ENCODE data around the gene DEAF1. TPM values are rescaled to one million over a fixed set of nuclear protein-coding genes. Genes with fewer than 3 reads are reported as not detected.

DEAF1 gene
- total and polyA plus RNA-seq, 8 donors: 12.3 to 111 (median 37.0) TPM

DNA sequence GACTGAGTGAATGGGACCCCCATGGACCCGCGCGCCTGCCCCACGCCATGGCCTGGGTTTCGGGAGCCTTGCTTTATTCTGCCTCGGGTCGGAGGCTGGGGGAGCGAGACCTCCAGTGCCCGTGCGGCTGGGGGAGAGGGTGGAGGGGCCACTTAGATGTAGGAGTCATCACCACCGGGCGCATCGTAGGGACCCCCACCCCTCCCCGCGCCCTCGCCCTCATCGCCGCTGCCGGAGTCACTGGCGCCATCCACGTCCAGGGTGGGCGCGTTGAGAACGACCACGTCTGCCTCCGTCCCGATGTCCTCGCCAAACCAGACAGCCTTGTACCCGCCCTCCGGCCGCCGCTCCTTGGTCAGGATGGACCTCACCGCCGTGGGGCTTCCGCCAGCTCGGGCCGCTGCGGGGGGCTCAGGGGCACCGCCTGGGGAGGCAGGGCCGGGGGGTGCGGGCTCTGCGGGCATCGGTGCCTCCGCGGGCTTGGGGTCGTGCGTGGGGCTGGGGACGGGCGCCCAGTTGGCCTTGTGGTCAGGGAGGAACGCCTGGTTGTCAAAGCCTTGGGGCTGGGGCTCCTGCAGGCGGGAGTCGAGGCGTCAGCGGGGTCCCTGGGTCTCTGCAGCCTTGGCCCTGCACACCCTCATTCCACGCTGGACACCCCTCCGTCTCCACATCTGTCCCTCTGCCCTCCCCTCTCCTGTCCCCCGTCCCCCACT, 77.7 kb downstream of the DEAF1 start:
- 92 to 95% (median 94%) methylated on average over 34 to 57 of the region's 57 CpGs for WGBS, 5 donors
- Histone ChIP-seq H3K4me1 (peaks cover 34 to 51% (median 40%) of the 10 kb centered on the region in 4 donors), H3K27ac (no peak overlapping the region), H3K4me3 (no peak overlapping the region), H3K9me3 (no peaks in the 10 kb centered on the region), H3K36me3 (peaks cover 14 to 39% (median 34%) of the 10 kb centered on the region in 4 donors), H3K27me3 (no peaks in the 10 kb centered on the region)
- no peak for TF ChIP-seq EP300 (IDR thresholded peaks at IDR 0.05)
- no peak for TF ChIP-seq POLR2A (IDR thresholded peaks at IDR 0.05)
- TF ChIP-seq, protein P1, sequence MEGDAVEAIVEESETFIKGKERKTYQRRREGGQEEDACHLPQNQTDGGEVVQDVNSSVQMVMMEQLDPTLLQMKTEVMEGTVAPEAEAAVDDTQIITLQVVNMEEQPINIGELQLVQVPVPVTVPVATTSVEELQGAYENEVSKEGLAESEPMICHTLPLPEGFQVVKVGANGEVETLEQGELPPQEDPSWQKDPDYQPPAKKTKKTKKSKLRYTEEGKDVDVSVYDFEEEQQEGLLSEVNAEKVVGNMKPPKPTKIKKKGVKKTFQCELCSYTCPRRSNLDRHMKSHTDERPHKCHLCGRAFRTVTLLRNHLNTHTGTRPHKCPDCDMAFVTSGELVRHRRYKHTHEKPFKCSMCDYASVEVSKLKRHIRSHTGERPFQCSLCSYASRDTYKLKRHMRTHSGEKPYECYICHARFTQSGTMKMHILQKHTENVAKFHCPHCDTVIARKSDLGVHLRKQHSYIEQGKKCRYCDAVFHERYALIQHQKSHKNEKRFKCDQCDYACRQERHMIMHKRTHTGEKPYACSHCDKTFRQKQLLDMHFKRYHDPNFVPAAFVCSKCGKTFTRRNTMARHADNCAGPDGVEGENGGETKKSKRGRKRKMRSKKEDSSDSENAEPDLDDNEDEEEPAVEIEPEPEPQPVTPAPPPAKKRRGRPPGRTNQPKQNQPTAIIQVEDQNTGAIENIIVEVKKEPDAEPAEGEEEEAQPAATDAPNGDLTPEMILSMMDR (IDR thresholded peaks at IDR 0.05): no peak
- TF ChIP-seq POLR2AphosphoS5 (IDR thresholded peaks at IDR 0.05): no peak
- intact Hi-C loops (cut with DNase I; ENCODE audit: low total_unique reads): no loop called here
- DNase-seq: peak in 1 of 2 donors; percentile 34

DNA sequence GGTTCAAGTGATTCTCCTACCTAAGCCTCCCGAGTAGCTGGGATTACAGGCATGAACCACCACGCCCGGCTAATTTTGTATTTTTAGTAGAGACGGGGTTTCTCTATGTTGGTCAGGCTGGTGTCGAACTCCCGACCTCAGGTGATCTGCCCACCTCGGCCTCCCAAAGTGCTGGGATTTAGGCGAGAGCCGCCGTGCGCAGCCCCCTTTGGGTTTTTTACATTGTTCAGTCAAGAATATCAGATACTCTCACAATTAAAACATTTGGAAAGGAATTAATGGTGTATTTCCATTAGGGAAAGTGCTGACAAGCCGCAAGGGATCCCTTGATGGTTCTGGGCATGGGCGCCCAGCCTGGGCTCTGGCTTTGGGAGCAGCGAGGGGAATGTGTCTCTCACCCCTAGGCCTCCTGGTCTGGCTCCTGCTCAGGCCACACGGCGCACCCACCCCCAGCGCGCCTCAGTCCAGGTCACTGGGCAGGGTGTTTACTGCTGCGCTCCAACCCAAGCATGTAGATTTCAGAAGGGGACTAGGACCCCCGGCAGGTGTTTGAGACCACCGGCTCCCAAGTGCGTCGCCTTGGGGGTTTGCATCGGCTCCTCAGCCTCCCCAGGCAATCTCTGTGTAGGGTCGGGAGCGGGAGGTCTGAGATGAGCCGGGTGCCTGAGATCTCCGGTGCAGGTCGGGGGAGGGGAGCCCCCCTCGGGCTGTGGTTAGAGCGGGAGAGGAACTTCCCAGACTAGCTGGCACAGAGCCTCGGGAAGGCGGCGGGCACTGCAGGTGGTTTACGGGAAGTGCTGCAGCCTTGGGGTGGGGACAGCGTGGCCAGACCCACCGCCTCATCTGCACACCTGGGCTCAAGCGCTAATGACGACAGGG, 78.5 kb downstream of the DEAF1 start:
- intact Hi-C loops (cut with DNase I; ENCODE audit: low total_unique reads): no loop called here
- DNase-seq: peak in 1 of 2 donors; percentile 16
- Histone ChIP-seq H3K9me3 (no peaks in the 10 kb centered on the region), H3K36me3 (peaks cover 22 to 46% (median 38%) of the 10 kb centered on the region in 4 donors), H3K4me3 (peak overlapping the region; percentile 58 to 83 (median 61)), H3K4me1 (peaks cover 36 to 59% (median 47%) of the 10 kb centered on the region in 4 donors), H3K27me3 (no peaks in the 10 kb centered on the region), H3K27ac (peak overlapping the region; percentile 94 to 99 (median 97))
- no peak for TF ChIP-seq POLR2A (IDR thresholded peaks at IDR 0.05)
- TF ChIP-seq POLR2AphosphoS5 (IDR thresholded peaks at IDR 0.05): no peak
- TF ChIP-seq EP300 (IDR thresholded peaks at IDR 0.05): no peak
- TF ChIP-seq, protein P1 (IDR thresholded peaks at IDR 0.05): no peak
- 80 to 86% (median 84%) methylated on average over 37 to 39 of the region's 39 CpGs for whole genome bisulfite sequencing, 5 donors

DNA sequence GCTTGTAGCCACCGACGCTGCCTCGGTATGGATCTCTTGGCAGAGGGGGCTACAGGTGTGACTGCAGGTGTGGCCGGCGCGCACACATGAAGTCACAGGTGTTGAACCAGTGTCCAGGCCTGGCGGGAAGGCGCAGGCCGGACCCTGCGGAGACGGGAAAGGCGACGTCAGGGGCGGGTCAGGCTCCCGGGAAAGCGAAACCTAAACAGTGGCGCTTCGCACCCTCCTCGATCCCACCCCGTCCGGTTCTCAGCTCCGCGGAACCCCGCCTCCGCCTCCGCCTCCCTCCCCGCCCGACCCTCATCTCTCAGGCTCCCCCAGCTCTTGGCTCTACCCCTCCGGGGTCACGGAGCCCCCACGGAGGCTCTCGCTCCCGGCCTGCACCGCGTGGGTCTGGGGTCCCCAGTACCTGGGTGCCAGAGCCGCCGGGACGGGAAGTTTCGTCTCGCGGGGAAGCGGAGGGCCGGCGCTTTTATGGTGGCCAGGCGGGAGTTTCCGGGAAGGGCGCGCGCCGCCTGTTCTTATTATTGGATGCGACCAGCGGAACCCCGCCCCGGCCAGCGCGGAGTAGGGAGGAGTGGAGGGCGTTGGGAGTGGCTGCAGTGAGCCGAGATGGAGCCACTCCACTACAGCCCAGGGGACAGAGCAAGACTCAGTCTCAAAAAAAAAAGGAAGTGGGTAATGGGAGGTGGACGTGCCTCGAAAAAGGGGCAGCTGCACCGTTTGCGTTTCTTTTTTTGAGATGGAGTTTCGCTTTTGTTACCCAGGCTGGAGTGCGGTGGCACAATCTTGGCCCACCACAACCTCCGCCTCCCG, 79.3 kb downstream of the DEAF1 start, which contains the start of gene IRF7:
Gene IRF7 (minus strand): TSS at position 447 of the 816 bp plus-strand sequence. CDS start 586 bp downstream, outside the sequence.
- Histone ChIP-seq H3K27ac (peak within 1 kb of the TSS; percentile 94 to 99 (median 97)), H3K27me3 (no peaks in the 10 kb centered on the region), H3K4me3 (peak within 1 kb of the TSS; percentile 58 to 83 (median 61)), H3K36me3 (peaks cover 30 to 55% (median 43%) of the 10 kb centered on the region in 4 donors), H3K9me3 (no peaks in the 10 kb centered on the region), H3K4me1 (peaks cover 36 to 61% (median 51%) of the 10 kb centered on the region in 4 donors)
- peak; percentile 97 for DNase-seq
- TF ChIP-seq POLR2AphosphoS5 (IDR thresholded peaks at IDR 0.05) (peak; percentile 31 to 94 (median 90)), POLR2A (IDR thresholded peaks at IDR 0.05) (peak in 2 of 4 donors; percentile 47 to 88), EP300 (IDR thresholded peaks at IDR 0.05) (no peak)
- TF ChIP-seq, protein P1 (IDR thresholded peaks at IDR 0.05): no peak
- 4 to 14% (median 5%) methylated on average over 20 to 66 of the region's 66 CpGs for WGBS, 5 donors
- intact Hi-C loops (cut with DNase I; ENCODE audit: low total_unique reads): no loop called here
